Omental fat pad (tissue), 4 donors: Measurements from ENCODE around the gene PDLIM1. TPM values are rescaled to one million over a fixed set of nuclear protein-coding genes. Genes with fewer than 3 reads are reported as not detected.

ENCODE experiments used
- ATAC-seq: fragments of 150-250 bp; one replicate; pipeline ENCODE4 v1.9.1; 2016; ENCODE audit warnings: mild to moderate bottlenecking, moderate library complexity; ENCODE audit not compliant: low FRiP score
- DNase-seq: peaks from one replicate; pipeline ENCODE4 v3.0.0-alpha.2; 2019; ENCODE audit warnings: low spot score
- CTCF ChIP-seq, 3 donors: fragments of 450-650 bp; IDR thresholded peaks; one replicate each; pipeline ENCODE4 v1.5.1; 2016 to 2017; ENCODE audit warnings: antibody characterized with exemption in 3 of 3, mild to moderate bottlenecking in 3 of 3, moderate library complexity in 2 of 3
- total RNA-seq, 4 donors: library from RNA; depleted of rRNA; stranded (reverse); fragments of >200 nt; gene quantifications; one replicate each; pipeline ENCODE4 v1.1.0, GENCODE V29; 2016

The PDLIM1 gene
- total RNA-seq, 4 donors from 2014 or later, result 85.6 to 175 (median 122) TPM

- no peak for DNase-seq
- ATAC-seq, result no peak
- TF ChIP-seq CTCF (IDR thresholded peaks at IDR 0.05), result no peak
Observed at GRCh38 chr10:95300022-95300539, 9.3 kb upstream of the PDLIM1 start.

- TF ChIP-seq CTCF (IDR thresholded peaks at IDR 0.05), result no peak
- no peak for ATAC-seq
Observed at GRCh38 chr10:95297402-95297801, 6.6 kb upstream of the PDLIM1 start.

GRCh38 chr10:95296764-95297163 lies 6.0 kb upstream of the PDLIM1 start:
- DNase-seq, result no peak

More at GRCh38 chr10:95297402-95297801, 6.6 kb upstream of the PDLIM1 start:
- no peak for DNase-seq

GRCh38 chr10:95295031-95295755 lies 4.4 kb upstream of the PDLIM1 start:
- TF ChIP-seq CTCF (IDR thresholded peaks at IDR 0.05), result no peak
- DNase-seq (no peak), ATAC-seq (peak; percentile 45)

More at GRCh38 chr10:95296764-95297163, 6.0 kb upstream of the PDLIM1 start:
- no peak for ATAC-seq
- no peak for TF ChIP-seq CTCF (IDR thresholded peaks at IDR 0.05)

GRCh38 chr10:95293631-95294030 lies 2.8 kb upstream of the PDLIM1 start:
- ATAC-seq, result no peak
- TF ChIP-seq CTCF (IDR thresholded peaks at IDR 0.05), result no peak
- no peak for DNase-seq

GRCh38 chr10:95291365-95292039 lies 699 bp upstream of the PDLIM1 start:
- DNase-seq (no peak), ATAC-seq (no peak)
- TF ChIP-seq CTCF (IDR thresholded peaks at IDR 0.05), result no peak
